ENCODE data around the gene SFSWAP. TPM values are rescaled to one million over a fixed set of nuclear protein-coding genes. Genes with fewer than 3 reads are reported as not detected.

The SFSWAP gene
- total RNA-seq, 1 experiment from 2014 or later: 50.4 TPM

DNA sequence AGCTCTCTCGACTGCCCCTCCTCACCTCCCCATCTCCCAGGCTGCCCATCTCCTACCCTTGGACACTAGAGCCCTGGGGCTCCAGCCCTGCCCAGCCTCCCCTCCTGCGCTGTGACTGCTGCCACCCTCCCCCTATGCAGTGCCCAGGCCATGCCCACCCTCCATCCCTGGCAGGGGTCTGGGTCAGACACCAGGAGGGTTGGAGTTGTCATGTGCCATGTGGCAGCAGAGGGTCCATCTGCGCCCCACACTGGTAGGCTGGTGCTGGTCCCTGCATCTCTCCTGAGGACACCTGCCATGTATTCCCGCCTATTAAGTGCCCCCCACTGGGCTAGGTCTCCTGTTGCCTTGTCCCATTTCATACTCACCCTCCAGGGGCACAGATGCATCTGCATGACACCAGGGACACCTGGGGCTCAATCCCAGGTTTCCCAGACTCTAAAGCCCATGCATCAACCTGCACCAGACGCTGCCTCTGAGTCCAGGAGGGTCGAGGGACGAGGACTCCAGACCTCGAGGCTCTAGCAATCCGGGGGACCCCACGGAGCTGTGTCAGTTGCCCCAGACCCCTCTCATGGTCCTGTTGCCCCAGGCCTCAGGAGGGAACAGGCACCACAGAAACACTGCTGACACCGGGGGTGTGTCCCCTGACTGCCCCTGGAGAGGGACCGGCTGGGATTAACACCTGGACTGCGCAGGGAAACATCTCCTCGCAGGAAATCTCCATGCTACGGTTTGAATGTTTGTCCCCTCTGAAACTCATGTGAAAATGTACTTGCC is 23.4 kb upstream of the SFSWAP start:
- Histone ChIP-seq H3K4me3 (replicated peaks in 1 of 2; ENCODE audit: low read depth in 1 of 2, low read length in 2 of 2) (no peak overlapping the region), H3K27me3 (ENCODE audit: insufficient read depth, low read length) (peaks cover 11% of the 10 kb centered on the region; the same call in 1 of the 2 replicates), H3K9me2 (ENCODE audit: insufficient read depth) (no peaks in the 10 kb centered on the region), H3K9ac (ENCODE audit: low read length) (no peak overlapping the region), H3K79me2 (ENCODE audit: insufficient read depth, low read length) (no peaks in the 10 kb centered on the region), H3K9me3 (ENCODE audit: control insufficient read depth in 1 of 2, insufficient read depth in 1 of 2, low read depth in 1 of 2, low read length in 2 of 2) (no peaks in the 10 kb centered on the region), H3K4me1 (ENCODE audit: control insufficient read depth in 1 of 2, insufficient read depth in 2 of 2, low read length in 2 of 2) (peaks cover 0 to 2% of the 10 kb centered on the region in 2 experiments; a peak in 1 of 4 replicates), H4K20me1 (ENCODE audit: insufficient read depth) (no peaks in the 10 kb centered on the region), H3K27ac (ENCODE audit: low read depth, low read length) (no peak overlapping the region), H3K4me2 (ENCODE audit: low read length) (no peak overlapping the region), H3K36me3 (ENCODE audit: control insufficient read depth in 1 of 2, insufficient read depth in 2 of 2, low read length in 2 of 2) (no peaks in the 10 kb centered on the region), H2AFZ (ENCODE audit: low read depth, low read length, poor library complexity, severe bottlenecking) (no peak overlapping the region)
- intact Hi-C loops (cut with micrococcal nuclease): no loop called here
- ChIA-PET CTCF (no interaction called here), RAD21 (ENCODE audit: low non-redundant PET in 1 of 2, low total read pairs in 2 of 2, uncharacterized antibody in 2 of 2, unreplicated experiment in 2 of 2) (no interaction called here), POLR2A (no interaction called here)
- ATAC-seq (no peak), DNase-seq (ENCODE audit: low read depth, low spot score) (no peak)
- no TSS peak for BruUV-seq (replicated peaks)
- TF ChIP-seq ZNF274 (IDR thresholded peaks at IDR 0.05; ENCODE audit: low read depth, low read length) (no peak), ELF1 (IDR thresholded peaks at IDR 0.05; ENCODE audit: borderline replicate concordance, low read depth) (no peak), EGR1 (IDR thresholded peaks at IDR 0.05; ENCODE audit: low read depth) (no peak), YY1 (IDR thresholded peaks at IDR 0.05; ENCODE audit: extremely low read depth, insufficient replicate concordance, low read depth, low read length) (no peak), SIN3A (IDR thresholded peaks at IDR 0.05; ENCODE audit: low read depth) (no peak), CEBPB (IDR thresholded peaks at IDR 0.05; ENCODE audit: low read depth) (no peak), POLR2A (IDR thresholded peaks at IDR 0.05; ENCODE audit: borderline replicate concordance, extremely low read depth, insufficient read depth, insufficient read length) (no peak)
- TF ChIP-seq, protein P1, sequence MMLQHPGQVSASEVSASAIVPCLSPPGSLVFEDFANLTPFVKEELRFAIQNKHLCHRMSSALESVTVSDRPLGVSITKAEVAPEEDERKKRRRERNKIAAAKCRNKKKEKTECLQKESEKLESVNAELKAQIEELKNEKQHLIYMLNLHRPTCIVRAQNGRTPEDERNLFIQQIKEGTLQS (IDR thresholded peaks at IDR 0.05): no peak

DNA sequence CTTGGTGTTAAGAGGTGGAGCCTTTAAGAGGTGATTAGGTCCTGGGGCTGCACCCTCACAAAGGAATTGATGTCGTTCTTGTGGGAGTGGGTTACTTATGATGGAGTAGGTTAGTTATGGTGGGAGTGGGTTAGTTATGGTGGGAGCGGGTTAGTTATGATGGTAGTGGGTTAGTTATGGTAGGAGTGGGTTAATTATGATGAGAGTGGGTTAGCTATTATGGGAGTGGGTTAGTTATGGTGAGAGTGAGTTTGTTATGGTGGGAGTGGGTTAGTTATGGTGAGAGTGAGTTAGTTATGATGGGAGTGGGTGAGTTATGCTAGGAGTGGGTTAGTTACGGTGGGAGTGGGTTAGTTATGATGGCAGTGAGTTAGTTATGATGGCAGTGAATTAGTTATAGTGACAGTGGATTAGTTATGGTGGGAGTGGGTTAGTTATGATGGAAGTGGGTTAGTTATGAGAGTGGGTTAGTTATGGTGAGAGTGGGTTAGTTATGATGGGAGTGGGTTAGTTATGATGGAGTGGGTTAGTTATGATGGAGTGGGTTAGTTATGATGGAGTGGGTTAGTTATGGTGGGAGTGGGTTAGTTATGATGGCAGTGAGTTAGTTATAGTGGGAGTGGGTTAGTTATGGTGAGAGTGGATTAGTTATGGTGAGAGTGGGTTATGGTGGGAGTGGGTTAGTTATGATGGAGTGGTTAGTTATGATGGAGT is 22.6 kb upstream of the SFSWAP start:
- ChIA-PET CTCF (no interaction called here), RAD21 (ENCODE audit: low non-redundant PET in 1 of 2, low total read pairs in 2 of 2, uncharacterized antibody in 2 of 2, unreplicated experiment in 2 of 2) (no interaction called here), POLR2A (no interaction called here)
- no peaks in the 10 kb centered on the region for H3K9me3 ChIP-seq (ENCODE audit: control insufficient read depth in 1 of 2, insufficient read depth in 1 of 2, low read depth in 1 of 2, low read length in 2 of 2)
- H3K4me1 ChIP-seq (ENCODE audit: control insufficient read depth in 1 of 2, insufficient read depth in 2 of 2, low read length in 2 of 2): no peaks in the 10 kb centered on the region
- H3K9ac ChIP-seq (ENCODE audit: low read length): no peak overlapping the region
- H3K4me3 ChIP-seq (replicated peaks in 1 of 2; ENCODE audit: low read depth in 1 of 2, low read length in 2 of 2): no peak overlapping the region
- H4K20me1 ChIP-seq (ENCODE audit: insufficient read depth): no peaks in the 10 kb centered on the region
- H2AFZ ChIP-seq (ENCODE audit: low read depth, low read length, poor library complexity, severe bottlenecking): no peak overlapping the region
- DNase-seq (ENCODE audit: low read depth, low spot score): no peak
- intact Hi-C loops (cut with micrococcal nuclease): no loop called here
- H3K27me3 ChIP-seq (ENCODE audit: insufficient read depth, low read length): peaks cover 11% of the 10 kb centered on the region; the same call in 1 of the 2 replicates
- no peak overlapping the region for H3K4me2 ChIP-seq (ENCODE audit: low read length)
- H3K36me3 ChIP-seq (ENCODE audit: control insufficient read depth in 1 of 2, insufficient read depth in 2 of 2, low read length in 2 of 2): no peaks in the 10 kb centered on the region
- H3K79me2 ChIP-seq (ENCODE audit: insufficient read depth, low read length): no peaks in the 10 kb centered on the region
- BruUV-seq (replicated peaks): no TSS peak
- no peak for ATAC-seq
- no peak for TF ChIP-seq FOSL1 (IDR thresholded peaks at IDR 0.05; ENCODE audit: low read depth)
- no peak for TF ChIP-seq CEBPB (IDR thresholded peaks at IDR 0.05; ENCODE audit: low read depth)
- TF ChIP-seq SP1 (IDR thresholded peaks at IDR 0.05; ENCODE audit: low read depth): no peak
- TF ChIP-seq EZH2 (IDR thresholded peaks at IDR 0.05): no peak
- TF ChIP-seq SIN3A (IDR thresholded peaks at IDR 0.05; ENCODE audit: low read depth): no peak
- no peak for TF ChIP-seq POLR2A (IDR thresholded peaks at IDR 0.05; ENCODE audit: borderline replicate concordance, extremely low read depth, insufficient read depth, insufficient read length)
- no peak overlapping the region for H3K27ac ChIP-seq (ENCODE audit: low read depth, low read length)
- no peaks in the 10 kb centered on the region for H3K9me2 ChIP-seq (ENCODE audit: insufficient read depth)
